Chondrocyte (in vitro differentiated cells): ENCODE data around the gene THSD4. TPM values are rescaled to one million over a fixed set of nuclear protein-coding genes. Genes with fewer than 3 reads are reported as not detected.

Source experiments
- DNase-seq: peaks from one replicate; pipeline ENCODE4 v3.0.0; 2021; ENCODE audit warnings: mixed read lengths, low spot score
- H3K27ac Mint-ChIP-seq: one replicate; pipeline ENCODE4 v1.8.0; 2021; ENCODE audit warnings: mild to moderate bottlenecking, moderate library complexity, mixed read lengths; ENCODE audit not compliant: unreplicated experiment
- H3K27me3 Mint-ChIP-seq: 2 replicates; pipeline ENCODE4 v1.8.0; 2021; ENCODE audit warnings: low read depth, mixed read lengths
- H3K36me3 Mint-ChIP-seq: 2 replicates; pipeline ENCODE4 v1.8.0; 2021; ENCODE audit warnings: low read depth, mixed read lengths
- H3K4me1 Mint-ChIP-seq: 2 replicates; pipeline ENCODE4 v1.8.0; 2021; ENCODE audit warnings: low read depth, mild to moderate bottlenecking, mixed read lengths
- H3K4me3 Mint-ChIP-seq: one replicate; pipeline ENCODE4 v1.8.0; 2021; ENCODE audit warnings: mild to moderate bottlenecking, moderate library complexity, mixed read lengths; ENCODE audit not compliant: unreplicated experiment
- H3K9me3 Mint-ChIP-seq: 2 replicates; pipeline ENCODE4 v1.8.0; 2021; ENCODE audit warnings: low read depth, mixed read lengths
- CTCF ChIP-seq: fragments of 200-600 bp; sonication (generic); IDR thresholded peaks from 2 replicates; pipeline ENCODE4 v1.5.0; 2021; ENCODE audit warnings: antibody characterized with exemption, mild to moderate bottlenecking, moderate library complexity
- total RNA-seq: library from RNA; stranded (reverse); gene quantifications from 3 replicates; pipeline ENCODE4 v1.2.1, GENCODE V29; 2021

THSD4 gene
- total RNA-seq, 1 donor from 2014 or later = 3.4 TPM

GRCh38 chr15:71374607-71375352, 259.5 kb downstream of the THSD4 start:
- H3K27ac Mint-ChIP-seq = no peak overlapping the region
- H3K36me3 Mint-ChIP-seq = peaks cover 6% of the 10 kb centered on the region
- H3K4me3 Mint-ChIP-seq = no peak overlapping the region
- peaks cover 19% of the 10 kb centered on the region for H3K9me3 Mint-ChIP-seq
- DNase-seq = no peak
- H3K27me3 Mint-ChIP-seq = peaks cover 5% of the 10 kb centered on the region
- no peak for TF ChIP-seq CTCF
- H3K4me1 Mint-ChIP-seq = no peaks in the 10 kb centered on the region

GRCh38 chr15:71375934-71376333, 260.7 kb downstream of the THSD4 start:
- TF ChIP-seq CTCF = no peak
- Mint-ChIP-seq H3K9me3 (peaks cover 8% of the 10 kb centered on the region), H3K4me3 (no peak overlapping the region), H3K27ac (no peak overlapping the region), H3K36me3 (peaks cover 3% of the 10 kb centered on the region), H3K27me3 (peaks cover 5% of the 10 kb centered on the region), H3K4me1 (no peaks in the 10 kb centered on the region)
- DNase-seq = no peak

- no peak for TF ChIP-seq CTCF
- H3K27ac Mint-ChIP-seq = no peak overlapping the region
- no peaks in the 10 kb centered on the region for H3K4me1 Mint-ChIP-seq
- H3K36me3 Mint-ChIP-seq = peaks cover 1% of the 10 kb centered on the region
- no peak overlapping the region for H3K4me3 Mint-ChIP-seq
- H3K9me3 Mint-ChIP-seq = no peaks in the 10 kb centered on the region
- H3K27me3 Mint-ChIP-seq = peaks cover 5% of the 10 kb centered on the region
- DNase-seq = no peak
These were observed 264.6 kb downstream of the THSD4 start for GRCh38 chr15:71379893-71380292.

GRCh38 chr15:71380345-71380744, 265.1 kb downstream of the THSD4 start:
- peaks cover 1% of the 10 kb centered on the region for H3K36me3 Mint-ChIP-seq
- DNase-seq = no peak
- TF ChIP-seq CTCF = no peak
- peaks cover under 1% of the 10 kb centered on the region for H3K27me3 Mint-ChIP-seq
- H3K9me3 Mint-ChIP-seq = no peaks in the 10 kb centered on the region
- H3K27ac Mint-ChIP-seq = no peak overlapping the region
- no peak overlapping the region for H3K4me3 Mint-ChIP-seq
- H3K4me1 Mint-ChIP-seq = no peaks in the 10 kb centered on the region

GRCh38 chr15:71384501-71384900, 269.2 kb downstream of the THSD4 start:
- Mint-ChIP-seq H3K27me3 (peaks cover 19% of the 10 kb centered on the region), H3K27ac (no peak overlapping the region), H3K4me3 (no peak overlapping the region), H3K36me3 (peaks cover 4% of the 10 kb centered on the region), H3K4me1 (no peaks in the 10 kb centered on the region), H3K9me3 (peaks cover 4% of the 10 kb centered on the region)
- no peak for TF ChIP-seq CTCF
- DNase-seq = no peak
